Common myeloid progenitor, CD34-positive (primary cell): ENCODE data around the gene SEMA5A.

ENCODE experiments used
- CTCF ChIA-PET: fragments of 350-600 bp; sonication (Branson Sonifier 250); formaldehyde crosslinking; loops from one replicate; lab custom pipeline; 2021; ENCODE audit warnings: antibody characterized with exemption; lab: Charles Lee
- POLR2A ChIA-PET: fragments of 350-600 bp; sonication (Branson Sonifier 250); formaldehyde crosslinking; loops from one replicate; lab custom pipeline; 2021; ENCODE audit warnings: antibody characterized with exemption; lab: Charles Lee
- DNase-seq, 3 donors: peaks; one replicate each; pipeline versions ENCODE4 v3.0.0 to v3.0.0-alpha.2; 2013
- H3K27ac ChIP-seq, 2 experiments: 1 replicate in 1 of 2; 2 replicates in 1 of 2; pipeline ENCODE4 v1.7.0; 2013; ENCODE audit warnings: inconsistent platforms in 2 of 2, low read length in 2 of 2, mild to moderate bottlenecking in 2 of 2, low read depth in 1 of 2, moderate library complexity in 1 of 2; ENCODE audit not compliant: severe bottlenecking in 2 of 2, insufficient read depth in 1 of 2, poor library complexity in 1 of 2
- H3K27me3 ChIP-seq, 5 experiments: replicated peaks in 2 of 5; 1 replicate in 3 of 5; 2 replicates in 2 of 5; pipeline versions ENCODE4 v1.6.1 to v1.7.0; 2013; ENCODE audit warnings: low read length in 4 of 5, mild to moderate bottlenecking in 2 of 5, moderate library complexity in 2 of 5, inconsistent platforms in 1 of 5; ENCODE audit not compliant: insufficient read depth in 5 of 5, control insufficient read depth in 4 of 5
- H3K36me3 ChIP-seq, 4 experiments: 1 replicate in 2 of 4; 2 replicates in 2 of 4; pipeline versions ENCODE4 v1.6.1 to v1.7.0; 2013; ENCODE audit warnings: low read length in 3 of 4, control low read depth in 1 of 4, mild to moderate bottlenecking in 1 of 4; ENCODE audit not compliant: control insufficient read depth in 4 of 4, insufficient read depth in 4 of 4
- H3K4me1 ChIP-seq, 4 experiments: 1 replicate in 3 of 4; 2 replicates in 1 of 4; pipeline versions ENCODE4 v1.6.1 to v1.7.1; 2013; ENCODE audit warnings: low read length in 3 of 4, mild to moderate bottlenecking in 3 of 4, control low read depth in 1 of 4, inconsistent platforms in 1 of 4, moderate library complexity in 1 of 4; ENCODE audit not compliant: control insufficient read depth in 4 of 4, insufficient read depth in 4 of 4; ENCODE audit errors: control extremely low read depth in 1 of 4
- H3K4me3 ChIP-seq, 7 experiments: 1 replicate in 4 of 7; 2 replicates in 3 of 7; pipeline versions ENCODE4 v1.5.1 to v1.7.0; 2013; ENCODE audit warnings: mild to moderate bottlenecking in 7 of 7, low read length in 6 of 7, moderate library complexity in 6 of 7, inconsistent platforms in 2 of 7, low read depth in 2 of 7, control low read depth in 1 of 7; ENCODE audit not compliant: insufficient read depth in 4 of 7, control insufficient read depth in 1 of 7; ENCODE audit errors: extremely low read depth in 1 of 7
- H3K9me3 ChIP-seq, 5 experiments: 1 replicate in 4 of 5; 2 replicates in 1 of 5; pipeline versions ENCODE4 v1.6.1 to v1.7.1; 2013; ENCODE audit warnings: low read length in 4 of 5, mild to moderate bottlenecking in 2 of 5, inconsistent platforms in 1 of 5, low read depth in 1 of 5, moderate library complexity in 1 of 5; ENCODE audit not compliant: control insufficient read depth in 4 of 5, insufficient read depth in 2 of 5; ENCODE audit errors: control extremely low read depth in 1 of 5
- WGBS: methylation state at CpG from one replicate; pipeline ENCODE4 v1.1.5; 2013; ENCODE audit not compliant: insufficient coverage; 5-methylcytosine and 5-hydroxymethylcytosine counted together

SEMA5A gene

DNA sequence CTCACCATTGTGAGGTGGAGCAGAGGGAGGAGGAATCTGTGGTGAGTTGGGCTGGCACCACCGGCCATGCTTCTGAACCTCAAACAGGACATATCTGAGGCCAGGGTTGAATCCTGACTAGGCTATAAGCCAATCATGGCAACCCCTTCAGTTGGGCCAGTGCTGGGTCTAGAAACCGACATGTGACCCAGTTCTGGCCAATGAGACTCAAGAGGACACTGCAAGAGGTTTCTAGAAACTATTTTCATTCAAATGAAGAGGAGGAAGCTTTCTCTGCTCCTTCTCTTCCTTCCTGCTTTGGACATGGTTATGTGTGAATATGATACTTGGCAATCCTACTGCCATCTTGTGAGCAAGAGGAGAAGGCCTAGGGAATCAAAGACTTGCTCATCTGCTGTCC is 417.7 kb downstream of the SEMA5A start:
- 88% methylated on average over 2 of the region's 2 CpGs for WGBS
- ChIA-PET CTCF (no interaction called here), POLR2A (no interaction called here)

DNA sequence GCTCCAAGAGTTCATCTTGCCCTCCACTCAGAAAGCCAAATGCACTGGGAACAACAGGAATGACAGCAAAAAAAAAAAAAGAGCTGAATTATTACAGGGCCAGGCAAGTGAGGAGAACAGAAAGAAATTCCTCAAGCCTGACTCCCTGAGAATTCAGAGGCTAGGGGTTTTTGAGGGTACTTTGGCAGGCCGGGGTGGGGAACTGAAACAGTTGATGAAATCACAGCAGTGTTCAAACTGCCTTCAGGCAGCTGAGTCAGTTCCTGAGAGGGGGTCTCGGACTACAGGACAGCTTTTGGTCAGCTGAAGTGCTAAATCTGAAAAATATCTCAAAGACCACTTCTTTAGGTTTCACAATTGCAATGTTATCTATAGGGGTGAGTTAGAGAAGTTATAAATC is 419.4 kb downstream of the SEMA5A start:
- Histone ChIP-seq H3K36me3 (no peaks in the 10 kb centered on the region), H3K4me3 (no peak overlapping the region), H3K27me3 (peaks cover 0 to 6% (median 0%) of the 10 kb centered on the region in 5 experiments), H3K4me1 (no peaks in the 10 kb centered on the region), H3K27ac (no peak overlapping the region), H3K9me3 (peaks cover 0 to 2% (median 0%) of the 10 kb centered on the region in 5 experiments)
- 67% methylated on average over 1 of the region's 2 CpGs for WGBS
- no peak for DNase-seq
- ChIA-PET CTCF (no interaction called here), POLR2A (interaction anchor here (0.6 kb wide), 1 partner anchor 10 kb away, joined by 3 read pairs; no protein-coding TSS in a partner anchor)

More for the DNA sequence above, 417.7 kb downstream of the SEMA5A start:
- no peak for DNase-seq
- Histone ChIP-seq H3K27ac (no peak overlapping the region), H3K36me3 (no peaks in the 10 kb centered on the region), H3K9me3 (peaks cover 0 to 2% (median 0%) of the 10 kb centered on the region in 5 experiments), H3K27me3 (no peaks in the 10 kb centered on the region), H3K4me1 (no peaks in the 10 kb centered on the region), H3K4me3 (no peak overlapping the region)

GRCh38 chr5:9125852-9126251 is 420.0 kb downstream of the SEMA5A start:
- Histone ChIP-seq H3K4me1 (no peaks in the 10 kb centered on the region), H3K27me3 (peaks cover 0 to 6% (median 0%) of the 10 kb centered on the region in 5 experiments), H3K4me3 (no peak overlapping the region), H3K9me3 (no peaks in the 10 kb centered on the region), H3K36me3 (no peaks in the 10 kb centered on the region), H3K27ac (no peak overlapping the region)
- ChIA-PET POLR2A (no interaction called here), CTCF (no interaction called here)
- no peak for DNase-seq
- WGBS: 94% methylated on average over 2 of the region's 3 CpGs

GRCh38 chr5:9124838-9125237 is 421.0 kb downstream of the SEMA5A start:
- ChIA-PET POLR2A (no interaction called here), CTCF (no interaction called here)
- no peaks in the 10 kb centered on the region for H3K4me1 ChIP-seq
- no peak overlapping the region for H3K27ac ChIP-seq
- H3K27me3 ChIP-seq: peaks cover 0 to 6% (median 0%) of the 10 kb centered on the region in 5 experiments
- no peak overlapping the region for H3K4me3 ChIP-seq
- H3K36me3 ChIP-seq: no peaks in the 10 kb centered on the region
- H3K9me3 ChIP-seq: no peaks in the 10 kb centered on the region
- 100% methylated on average over 4 of the region's 6 CpGs for WGBS
- no peak for DNase-seq

GRCh38 chr5:9124071-9124470 is 421.8 kb downstream of the SEMA5A start:
- 97% methylated on average over 3 of the region's 3 CpGs for WGBS
- POLR2A ChIA-PET: no interaction called here

DNA sequence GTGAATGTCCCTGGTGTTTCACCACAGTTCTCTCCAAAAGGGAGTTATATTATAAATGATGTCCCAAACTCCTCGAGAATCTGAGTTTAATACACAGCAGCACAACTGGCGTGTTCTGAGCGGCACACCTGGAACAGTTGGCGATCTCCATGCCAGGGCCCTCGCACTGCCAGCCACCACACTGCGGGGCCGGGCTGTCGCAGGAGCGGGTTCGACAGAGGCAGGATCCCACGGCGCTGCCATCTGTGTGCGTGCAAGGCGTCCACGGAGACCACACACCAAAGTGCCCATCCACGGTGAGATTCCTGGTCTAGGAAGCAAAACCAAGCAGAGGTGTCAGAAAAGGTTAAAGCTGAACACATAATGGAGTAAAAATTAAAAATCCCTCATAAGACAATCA is 423.3 kb downstream of the SEMA5A start:
- H3K36me3 ChIP-seq: no peaks in the 10 kb centered on the region
- ChIA-PET CTCF (no interaction called here), POLR2A (no interaction called here)
- H3K27me3 ChIP-seq: peaks cover 0 to 12% (median 0%) of the 10 kb centered on the region in 5 experiments
- no peak for DNase-seq
- no peak overlapping the region for H3K27ac ChIP-seq
- H3K4me1 ChIP-seq: no peaks in the 10 kb centered on the region
- H3K4me3 ChIP-seq: no peak overlapping the region
- H3K9me3 ChIP-seq: no peaks in the 10 kb centered on the region
- WGBS: 95% methylated on average over 15 of the region's 16 CpGs

More at GRCh38 chr5:9124071-9124470, 421.8 kb downstream of the SEMA5A start:
- CTCF ChIA-PET: interaction anchor here (1.6 kb wide), 1 partner anchor 9 kb away, joined by 5 read pairs; no protein-coding TSS in a partner anchor
- Histone ChIP-seq H3K36me3 (no peaks in the 10 kb centered on the region), H3K4me3 (no peak overlapping the region), H3K27ac (no peak overlapping the region), H3K4me1 (no peaks in the 10 kb centered on the region), H3K9me3 (no peaks in the 10 kb centered on the region), H3K27me3 (peaks cover 0 to 6% (median 0%) of the 10 kb centered on the region in 5 experiments)
- DNase-seq: no peak

DNA sequence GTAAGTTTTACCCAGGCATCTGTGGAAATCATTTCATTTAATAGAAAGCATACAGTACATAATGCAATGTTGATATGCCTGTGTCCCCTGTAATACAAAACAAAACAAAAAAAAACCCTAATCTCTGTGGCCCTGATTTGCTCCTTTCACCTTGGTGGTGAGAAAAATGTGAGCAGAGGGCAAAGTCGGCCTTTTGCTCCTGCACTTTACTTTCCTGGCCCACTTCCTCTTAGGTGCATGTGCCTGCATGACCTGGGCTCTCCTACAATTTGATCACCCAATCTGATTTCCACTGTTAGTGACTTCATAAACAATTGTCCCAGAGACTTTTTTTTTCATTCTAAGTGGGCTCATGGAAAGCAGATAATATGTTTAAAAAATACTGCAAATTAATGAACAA is 424.3 kb downstream of the SEMA5A start:
- CTCF ChIA-PET: no interaction called here
- H3K36me3 ChIP-seq: no peaks in the 10 kb centered on the region
- POLR2A ChIA-PET: no interaction called here
- no peak overlapping the region for H3K27ac ChIP-seq
- H3K27me3 ChIP-seq: peaks cover 0 to 12% (median 0%) of the 10 kb centered on the region in 5 experiments
- 60% methylated on average over 1 of the region's 1 CpG for WGBS
- DNase-seq: no peak
- no peak overlapping the region for H3K4me3 ChIP-seq
- H3K4me1 ChIP-seq: no peaks in the 10 kb centered on the region
- H3K9me3 ChIP-seq: no peaks in the 10 kb centered on the region
